ENCODE results near the gene AAMP. TPM values are rescaled to one million over a fixed set of nuclear protein-coding genes. Genes with fewer than 3 reads are reported as not detected.

AAMP gene
- total and polyA plus RNA-seq, 7 donors = 52.7 to 120 (median 70.6) TPM

DNA sequence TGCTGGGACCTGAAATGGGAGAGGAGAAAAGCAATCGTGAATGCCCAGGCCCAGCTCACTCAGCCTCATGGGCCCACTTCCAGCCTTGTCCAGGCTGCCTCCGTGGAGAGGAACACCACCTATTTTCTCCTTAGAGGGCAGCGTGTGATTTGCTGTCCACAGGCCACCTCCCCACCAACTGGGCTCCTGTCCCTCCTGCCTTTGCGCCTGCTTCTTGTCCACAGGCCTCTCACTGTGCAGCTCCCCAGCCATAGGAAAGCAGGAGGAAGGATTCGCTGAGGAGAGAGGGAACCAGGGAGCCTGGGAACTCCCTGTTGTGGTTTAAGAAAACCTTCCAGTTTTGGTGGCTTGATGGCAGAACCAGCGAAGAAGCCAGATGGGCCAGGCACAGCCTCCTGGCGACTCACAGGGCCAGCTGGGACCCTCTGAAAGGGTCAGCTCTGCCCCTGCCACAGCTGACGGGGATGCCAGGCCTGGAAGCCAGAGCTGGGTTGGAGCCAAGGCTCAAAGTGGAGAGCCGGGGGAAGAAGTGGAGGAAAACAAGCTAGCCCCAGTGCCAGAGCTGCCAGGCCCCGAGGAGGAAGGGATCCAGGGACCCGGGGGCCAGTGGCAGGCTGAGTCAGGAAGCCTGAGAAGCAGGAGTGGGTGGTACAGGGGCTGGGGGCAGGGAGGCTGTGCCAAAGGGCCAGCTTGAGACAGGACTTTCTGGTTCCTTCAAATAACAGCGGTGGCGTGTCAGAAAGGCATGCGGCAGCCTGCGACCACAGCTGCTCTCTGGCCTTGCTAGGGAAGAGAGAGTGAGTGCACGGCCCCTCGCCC is 12.4 kb upstream of the AAMP start:
- peak; percentile 40 to 73 for DNase-seq
- Histone ChIP-seq H3K4me3 (peak overlapping the region; percentile 31), H3K27ac (peak overlapping the region; percentile 96), H3K36me3 (ENCODE audit: insufficient read depth in 1 of 2, low read depth in 1 of 2) (peaks cover 10 to 60% of the 10 kb centered on the region in 2 donors), H3K9me3 (no peaks in the 10 kb centered on the region), H3K4me1 (peaks cover 58% of the 10 kb centered on the region), H3K27me3 (ENCODE audit: insufficient read depth in 3 of 3, low read length in 2 of 3) (no peaks in the 10 kb centered on the region)
- WGBS, 3 donors = 25 to 48% (median 38%) methylated on average over 17 of the region's 17 CpGs
- peak; percentile 1 to 44 (median 24) for ATAC-seq
- TF ChIP-seq, protein P1, sequence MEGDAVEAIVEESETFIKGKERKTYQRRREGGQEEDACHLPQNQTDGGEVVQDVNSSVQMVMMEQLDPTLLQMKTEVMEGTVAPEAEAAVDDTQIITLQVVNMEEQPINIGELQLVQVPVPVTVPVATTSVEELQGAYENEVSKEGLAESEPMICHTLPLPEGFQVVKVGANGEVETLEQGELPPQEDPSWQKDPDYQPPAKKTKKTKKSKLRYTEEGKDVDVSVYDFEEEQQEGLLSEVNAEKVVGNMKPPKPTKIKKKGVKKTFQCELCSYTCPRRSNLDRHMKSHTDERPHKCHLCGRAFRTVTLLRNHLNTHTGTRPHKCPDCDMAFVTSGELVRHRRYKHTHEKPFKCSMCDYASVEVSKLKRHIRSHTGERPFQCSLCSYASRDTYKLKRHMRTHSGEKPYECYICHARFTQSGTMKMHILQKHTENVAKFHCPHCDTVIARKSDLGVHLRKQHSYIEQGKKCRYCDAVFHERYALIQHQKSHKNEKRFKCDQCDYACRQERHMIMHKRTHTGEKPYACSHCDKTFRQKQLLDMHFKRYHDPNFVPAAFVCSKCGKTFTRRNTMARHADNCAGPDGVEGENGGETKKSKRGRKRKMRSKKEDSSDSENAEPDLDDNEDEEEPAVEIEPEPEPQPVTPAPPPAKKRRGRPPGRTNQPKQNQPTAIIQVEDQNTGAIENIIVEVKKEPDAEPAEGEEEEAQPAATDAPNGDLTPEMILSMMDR (IDR thresholded peaks at IDR 0.05) = no peak
- intact Hi-C loops (cut with DNase I) = no loop called here

DNA sequence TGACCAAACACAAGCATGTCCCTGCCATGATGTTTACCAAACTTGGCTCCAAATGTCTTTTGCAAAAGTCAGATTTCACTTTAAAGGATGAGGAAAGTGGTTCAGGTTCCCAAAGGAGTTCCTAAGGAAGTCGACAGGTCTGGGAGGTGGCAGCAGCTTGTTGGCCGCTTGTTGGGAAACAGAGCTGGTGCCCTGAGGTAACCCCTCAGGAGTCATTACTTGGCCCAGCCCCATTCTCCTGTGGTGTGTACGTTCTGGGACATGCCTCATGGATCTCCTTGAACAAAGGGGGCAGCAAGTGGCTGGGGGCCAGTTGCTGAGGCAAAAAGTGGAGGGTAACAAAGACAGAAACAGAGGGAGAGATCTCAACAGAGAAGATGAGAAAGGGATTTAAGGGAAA is 11.5 kb upstream of the AAMP start:
- ATAC-seq (peak; percentile 50 to 70 (median 62)), DNase-seq (peak; percentile 54 to 79)
- no peaks in the 10 kb centered on the region for H3K27me3 ChIP-seq (ENCODE audit: insufficient read depth in 3 of 3, low read length in 2 of 3)
- WGBS, 3 donors = 11 to 28% (median 22%) methylated on average over 3 of the region's 3 CpGs
- TF ChIP-seq, protein P1 (IDR thresholded peaks at IDR 0.05) = no peak
- H3K27ac ChIP-seq = peak overlapping the region; percentile 96
- intact Hi-C loops (cut with DNase I) = no loop called here
- no peaks in the 10 kb centered on the region for H3K9me3 ChIP-seq
- H3K36me3 ChIP-seq (ENCODE audit: insufficient read depth in 1 of 2, low read depth in 1 of 2) = peaks cover 10 to 69% of the 10 kb centered on the region in 2 donors
- H3K4me1 ChIP-seq = peaks cover 55% of the 10 kb centered on the region
- H3K4me3 ChIP-seq = peak overlapping the region; percentile 31

DNA sequence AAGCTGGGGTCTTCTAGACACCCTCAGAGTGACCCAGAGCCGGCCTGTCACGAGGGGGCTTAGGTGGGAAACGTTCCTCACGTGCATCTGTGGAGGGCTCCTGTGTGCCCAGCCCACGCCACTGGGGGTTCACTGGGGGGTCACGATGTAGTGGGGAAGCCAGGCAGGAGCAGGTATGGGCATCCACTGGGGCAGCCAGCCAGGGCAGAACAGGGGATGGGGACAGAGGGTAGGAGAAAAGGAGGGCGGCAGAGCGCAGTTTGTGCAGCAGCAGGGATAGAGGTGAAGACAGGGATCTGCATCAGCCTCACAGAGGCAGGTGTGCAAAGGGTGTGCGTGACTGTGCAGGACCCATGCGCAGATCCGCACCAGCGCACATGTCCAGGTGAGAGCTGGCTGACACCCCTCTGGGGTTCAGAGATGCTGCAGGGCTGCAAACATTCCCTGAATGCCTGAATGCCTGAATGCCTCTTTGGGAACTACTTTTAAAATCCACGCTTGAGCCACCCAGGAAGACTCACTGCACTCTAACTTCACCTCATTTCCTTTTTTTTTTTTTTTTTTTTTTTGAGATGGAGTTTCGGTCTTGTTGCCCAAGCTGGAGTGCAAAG is 10.4 kb upstream of the AAMP start:
- ATAC-seq (no peak), DNase-seq (no peak)
- TF ChIP-seq, protein P1 (IDR thresholded peaks at IDR 0.05) = no peak
- WGBS, 3 donors = 88 to 93% (median 92%) methylated on average over 14 of the region's 14 CpGs
- peaks cover 13 to 80% of the 10 kb centered on the region in 2 donors for H3K36me3 ChIP-seq (ENCODE audit: insufficient read depth in 1 of 2, low read depth in 1 of 2)
- H3K4me1 ChIP-seq = peaks cover 44% of the 10 kb centered on the region
- no peak overlapping the region for H3K27ac ChIP-seq
- intact Hi-C loops (cut with DNase I) = no loop called here
- no peaks in the 10 kb centered on the region for H3K9me3 ChIP-seq
- no peak overlapping the region for H3K4me3 ChIP-seq
- H3K27me3 ChIP-seq (ENCODE audit: insufficient read depth in 3 of 3, low read length in 2 of 3) = no peaks in the 10 kb centered on the region

DNA sequence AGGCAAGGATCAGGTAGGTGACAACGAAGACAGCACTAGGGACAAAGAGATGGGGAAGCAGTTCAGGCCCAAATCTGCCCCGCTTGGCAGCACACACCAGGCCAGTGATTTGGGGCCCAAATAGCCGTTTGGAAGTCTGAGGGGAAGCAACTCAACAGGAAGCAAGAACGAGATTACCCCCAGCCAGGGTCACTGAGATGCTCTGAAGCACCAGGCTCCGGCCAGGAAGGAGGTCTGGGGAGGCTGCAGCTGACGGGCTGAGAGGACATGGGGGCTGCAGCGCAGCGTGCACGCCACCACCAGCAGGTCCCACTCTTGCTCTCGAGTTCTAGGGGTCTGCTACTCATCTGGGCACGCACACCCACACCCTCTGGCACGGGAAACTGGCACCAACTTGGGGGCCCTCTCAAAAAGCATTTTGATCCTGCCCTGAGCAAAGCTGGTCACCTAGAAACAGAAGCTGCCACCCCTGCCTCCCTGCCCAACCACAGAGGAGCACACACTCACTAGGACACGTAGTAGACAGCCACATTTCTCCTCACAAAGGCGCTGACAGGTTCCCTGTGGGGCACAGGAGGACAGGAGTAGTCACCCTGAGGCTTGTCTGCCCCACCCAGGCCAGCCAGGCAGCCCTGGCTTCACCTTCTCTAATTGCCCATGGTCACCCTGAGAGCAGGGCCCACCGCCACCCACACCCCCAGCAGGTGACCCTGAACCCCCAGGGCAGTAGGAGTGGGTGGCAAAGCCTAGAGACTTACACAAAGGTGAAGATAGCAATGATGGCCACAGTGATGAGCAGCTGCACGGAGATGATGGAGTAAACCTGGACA is 8.8 kb upstream of the AAMP start:
- no peak for DNase-seq
- TF ChIP-seq, protein P1 (IDR thresholded peaks at IDR 0.05) = no peak
- H3K27me3 ChIP-seq (ENCODE audit: insufficient read depth in 3 of 3, low read length in 2 of 3) = no peaks in the 10 kb centered on the region
- H3K4me3 ChIP-seq = no peak overlapping the region
- 84% methylated on average over 16 of the region's 16 CpGs for WGBS, 3 donors
- intact Hi-C loops (cut with DNase I) = no loop called here
- H3K36me3 ChIP-seq (ENCODE audit: insufficient read depth in 1 of 2, low read depth in 1 of 2) = peaks cover 13 to 96% of the 10 kb centered on the region in 2 donors
- H3K27ac ChIP-seq = no peak overlapping the region
- no peak for ATAC-seq
- H3K4me1 ChIP-seq = peaks cover 28% of the 10 kb centered on the region
- no peaks in the 10 kb centered on the region for H3K9me3 ChIP-seq

Data from psoas muscle (tissue), 8 donors.